ENCODE results near the gene EIF2AK2. TPM values are rescaled to one million over a fixed set of nuclear protein-coding genes. Genes with fewer than 3 reads are reported as not detected.

EIF2AK2 gene
- total RNA-seq, 4 donors from 2014 or later: 13.3 to 90.8 (median 45.4) TPM

- intact Hi-C loops (cut with DNase I; ENCODE audit: low total_unique reads): no loop called here
- no peak for DNase-seq
- peaks cover 0 to 4% of the 10 kb centered on the region in 2 donors for H3K27me3 ChIP-seq
Measured at GRCh38 chr2:37168217-37168981, 11.6 kb upstream of the EIF2AK2 start.

GRCh38 chr2:37167636-37168180, 10.9 kb upstream of the EIF2AK2 start:
- Histone ChIP-seq H3K27ac (no peak overlapping the region), H3K27me3 (peaks cover 0 to 4% of the 10 kb centered on the region in 2 donors), H3K36me3 (no peaks in the 10 kb centered on the region), H3K4me1 (no peaks in the 10 kb centered on the region), H3K9me3 (peaks cover 0 to 8% of the 10 kb centered on the region in 2 donors), H3K4me3 (no peak overlapping the region)
- DNase-seq: no peak
- TF ChIP-seq POLR2A (IDR thresholded peaks at IDR 0.05): no peak
- no peak for TF ChIP-seq CTCF (IDR thresholded peaks at IDR 0.05)
- intact Hi-C loops (cut with DNase I; ENCODE audit: low total_unique reads): no loop called here

More at GRCh38 chr2:37168217-37168981, 11.6 kb upstream of the EIF2AK2 start:
- H3K27ac ChIP-seq: no peak overlapping the region
- no peak for TF ChIP-seq POLR2A (IDR thresholded peaks at IDR 0.05)
- peak; percentile 33 to 60 (median 48) for TF ChIP-seq CTCF (IDR thresholded peaks at IDR 0.05)
- H3K36me3 ChIP-seq: no peaks in the 10 kb centered on the region
- peaks cover 0 to 8% of the 10 kb centered on the region in 2 donors for H3K9me3 ChIP-seq
- no peaks in the 10 kb centered on the region for H3K4me1 ChIP-seq
- H3K4me3 ChIP-seq: no peak overlapping the region

GRCh38 chr2:37164757-37165156, 8.0 kb upstream of the EIF2AK2 start:
- Histone ChIP-seq H3K27ac (no peak overlapping the region), H3K4me3 (no peak overlapping the region), H3K9me3 (peaks cover 0 to 8% of the 10 kb centered on the region in 2 donors), H3K36me3 (no peaks in the 10 kb centered on the region), H3K4me1 (no peaks in the 10 kb centered on the region), H3K27me3 (peaks cover 0 to 4% of the 10 kb centered on the region in 2 donors)
- TF ChIP-seq POLR2A (IDR thresholded peaks at IDR 0.05): no peak
- no peak for TF ChIP-seq CTCF (IDR thresholded peaks at IDR 0.05)
- no peak for DNase-seq
- intact Hi-C loops (cut with DNase I; ENCODE audit: low total_unique reads): no loop called here

- Histone ChIP-seq H3K36me3 (no peaks in the 10 kb centered on the region), H3K9me3 (no peaks in the 10 kb centered on the region), H3K4me1 (no peaks in the 10 kb centered on the region), H3K27ac (peak overlapping the region; percentile 94 to 95), H3K4me3 (peak overlapping the region; percentile 62 to 93), H3K27me3 (no peaks in the 10 kb centered on the region)
- intact Hi-C loops (cut with DNase I; ENCODE audit: low total_unique reads): no loop called here
- TF ChIP-seq POLR2A (IDR thresholded peaks at IDR 0.05) (no peak), CTCF (IDR thresholded peaks at IDR 0.05) (no peak)
- peak; percentile 59 to 65 for DNase-seq
Measured at GRCh38 chr2:37156071-37156856, 516 bp downstream of the EIF2AK2 start.

Data from uterus (tissue), 4 donors.